Measurements from ENCODE around the gene TMEM39B.
"Not testable (repeated sequence)": the region's sequence is repeated elsewhere in the genome, so short reads cannot be mapped to it uniquely, and the experiment has no call there.

TMEM39B gene

GRCh38 chr1:32072622-32073298, at the start of gene TMEM39B:
Gene TMEM39B, plus strand, starts transcription at chr1:32072939. Its CDS starts 109 bp downstream, at chr1:32073048.
- DNase-seq (ENCODE audit: low spot score) = peak; percentile 96

- no peak for DNase-seq (ENCODE audit: low spot score)
Observed at GRCh38 chr1:32023351-32023750, 49.4 kb upstream of the TMEM39B start.

GRCh38 chr1:32025515-32025914, 47.2 kb upstream of the TMEM39B start:
- DNase-seq (ENCODE audit: low spot score) = no peak

- peak; percentile 70 for DNase-seq (ENCODE audit: low spot score)
Observed at GRCh38 chr1:32028746-32029145, 44.0 kb upstream of the TMEM39B start.

- DNase-seq (ENCODE audit: low spot score) = peak; percentile 62
Observed at GRCh38 chr1:32031578-32032274, 41.0 kb upstream of the TMEM39B start.

GRCh38 chr1:32032275-32032615, 40.5 kb upstream of the TMEM39B start:
- no peak for DNase-seq (ENCODE audit: low spot score)

GRCh38 chr1:32035119-32035518, 37.6 kb upstream of the TMEM39B start:
- no peak for DNase-seq (ENCODE audit: low spot score)

GRCh38 chr1:32040711-32041110, 32.0 kb upstream of the TMEM39B start:
- DNase-seq (ENCODE audit: low spot score) = no peak

GRCh38 chr1:32042330-32042729, 30.4 kb upstream of the TMEM39B start:
- no peak for DNase-seq (ENCODE audit: low spot score)

- no peak for DNase-seq (ENCODE audit: low spot score)
Observed at GRCh38 chr1:32044234-32044633, 28.5 kb upstream of the TMEM39B start.

- DNase-seq (ENCODE audit: low spot score) = no peak
Observed at GRCh38 chr1:32045772-32046171, 27.0 kb upstream of the TMEM39B start.

- no peak for DNase-seq (ENCODE audit: low spot score)
Observed at GRCh38 chr1:32047701-32048100, 25.0 kb upstream of the TMEM39B start.

- no peak for DNase-seq (ENCODE audit: low spot score)
Observed at GRCh38 chr1:32048440-32048839, 24.3 kb upstream of the TMEM39B start.

GRCh38 chr1:32051706-32052105, 21.0 kb upstream of the TMEM39B start:
- no peak for DNase-seq (ENCODE audit: low spot score)

- peak; percentile 60 for DNase-seq (ENCODE audit: low spot score)
Observed at GRCh38 chr1:32052887-32053286, 19.9 kb upstream of the TMEM39B start.

- no peak for DNase-seq (ENCODE audit: low spot score)
Observed at GRCh38 chr1:32055416-32055815, 17.3 kb upstream of the TMEM39B start.

- DNase-seq (ENCODE audit: low spot score) = no peak
Observed at GRCh38 chr1:32056598-32056997, 16.1 kb upstream of the TMEM39B start.

- DNase-seq (ENCODE audit: low spot score) = no peak
Observed at GRCh38 chr1:32060914-32061313, 11.8 kb upstream of the TMEM39B start.

GRCh38 chr1:32062867-32063230, 9.9 kb upstream of the TMEM39B start:
- DNase-seq (ENCODE audit: low spot score) = no peak

- peak; percentile 60 for DNase-seq (ENCODE audit: low spot score)
Observed at GRCh38 chr1:32063261-32063681, 9.5 kb upstream of the TMEM39B start.

GRCh38 chr1:32065613-32066488, 6.9 kb upstream of the TMEM39B start:
- not testable (repeated sequence) for DNase-seq (ENCODE audit: low spot score)

GRCh38 chr1:32066489-32066873, 6.3 kb upstream of the TMEM39B start:
- DNase-seq (ENCODE audit: low spot score) = peak; percentile 88

Measured in kidney tubule cell (primary cell).